WTC11 (cell line): Measurements from ENCODE around the gene CPLX3.

ENCODE experiments used
- CTCF ChIP-seq: fragments of 200-600 bp; IDR thresholded peaks from 2 replicates; pipeline ENCODE4 v1.8.0; 2022; ENCODE audit warnings: antibody characterized with exemption
- PREB ChIP-seq: sonication (generic); formaldehyde crosslinking; IDR thresholded peaks from 2 replicates; pipeline ENCODE4 v1.8.1; 2022; ENCODE audit warnings: mild to moderate bottlenecking, missing genetic modification reagents, moderate library complexity, borderline replicate concordance

- TF ChIP-seq CTCF (no peak), PREB (CRISPR knock-in tag) (no peak)
Measured at GRCh38 chr15:74808078-74808839, 18.2 kb upstream of the CPLX3 start.
